Right lobe of liver (tissue), 6 donors: ENCODE results near the gene KCNT2. TPM values are rescaled to one million over a fixed set of nuclear protein-coding genes. Genes with fewer than 3 reads are reported as not detected.

Source experiments
- ATAC-seq, 4 donors: fragments of 200-7000 bp; cut with Tn5 transposase; one replicate each; pipeline ENCODE4 v1.9.1; 2020; ENCODE audit warnings: mild to moderate bottlenecking in 4 of 4, moderate library complexity in 4 of 4
- DNase-seq, 3 donors: peaks; one replicate each; pipeline ENCODE4 v3.0.0-alpha.2; 2020
- H3K27ac ChIP-seq, 3 donors: fragments of 200-600 bp; one replicate each; pipeline ENCODE4 v1.8.0; 2022
- H3K27me3 ChIP-seq, 2 donors: fragments of 200-600 bp; one replicate each; pipeline ENCODE4 v1.8.0; 2022
- H3K36me3 ChIP-seq, 4 donors: fragments of 200-600 bp; sonication (generic) in 1 of 4; one replicate each; pipeline versions ENCODE4 v1.5.1 to v1.8.0; 2017 to 2022; ENCODE audit warnings: control low read depth in 1 of 4
- H3K4me1 ChIP-seq, 4 donors: fragments of 200-600 bp; sonication (generic) in 1 of 4; one replicate each; pipeline versions ENCODE4 v1.5.1 to v1.8.0; 2017 to 2022; ENCODE audit warnings: control low read depth in 1 of 4
- H3K4me3 ChIP-seq, 3 donors: fragments of 200-600 bp; one replicate each; pipeline ENCODE4 v1.8.0; 2022
- H3K9me3 ChIP-seq, 4 donors: fragments of 200-600 bp; sonication (generic) in 1 of 4; one replicate each; pipeline versions ENCODE4 v1.5.1 to v1.8.0; 2017 to 2022; ENCODE audit warnings: control low read depth in 1 of 4
- CTCF ChIP-seq, 4 donors: fragments of 200-600 bp in 3 of 4; fragments of 450-650 bp in 1 of 4; IDR thresholded peaks; one replicate each; pipeline versions ENCODE4 v1.5.1 to v1.8.0; 2016 to 2022; ENCODE audit warnings: antibody characterized with exemption in 4 of 4, mild to moderate bottlenecking in 2 of 4
- POLR2A ChIP-seq: fragments of 450-650 bp; IDR thresholded peaks from one replicate; pipeline ENCODE4 v1.6.1; 2017; ENCODE audit warnings: antibody characterized with exemption, mild to moderate bottlenecking
- WGBS: methylation state at CpG from one replicate; pipeline ENCODE4 v1.1.6; 2018; ENCODE audit warnings: low coverage, low lambda C conversion rate; ENCODE audit not compliant: insufficient coverage; ENCODE audit errors: missing lambda C conversion rate; 5-methylcytosine and 5-hydroxymethylcytosine counted together
- intact Hi-C, 2 donors: fragments of 100-400 bp; cut with DNase I; formaldehyde crosslinking; loops; one replicate each; pipeline versions ENCODE4 v1.11.2 to v1.14.1; 2022
- total RNA-seq, 6 experiments: library from RNA; depleted of rRNA in 2 of 6; stranded (reverse); fragments of >200 nt in 2 of 6; fragmentation: NEBNext Ultra II Directional in 3 of 6; extraction: Animal tissue kit (Norgen Biotek cat#: 25700) in 3 of 6; gene quantifications; one replicate each; pipeline versions ENCODE4 v1.1.0 to v1.2.4, GENCODE V29; 2016 to 2023
- donor health status: DM: no; HTN: yes; CAD: no.
- donor health status: DM: no; HTN: no; CAD: no.
- donor health status: DM: no; HTN: no; CAD: no.
- donor health status: DM: no; HTN: yes; CAD: no.
- donor health status: DM: no; HTN: yes; CAD: no.

The KCNT2 gene
- total RNA-seq, 6 experiments from 2014 or later, result 5.3 to 8.4 (median 7.5) TPM

GRCh38 chr1:196401452-196401833 is 206.8 kb downstream of the KCNT2 start:
- H3K9me3 ChIP-seq, result no peaks in the 10 kb centered on the region
- peak overlapping the region; percentile 63 to 93 (median 84) for H3K27ac ChIP-seq
- H3K4me1 ChIP-seq, result peaks cover 0 to 30% (median 4%) of the 10 kb centered on the region in 4 donors
- H3K27me3 ChIP-seq, result no peaks in the 10 kb centered on the region
- intact Hi-C loops, result no loop called here
- no peak for TF ChIP-seq CTCF (IDR thresholded peaks at IDR 0.05)
- no peak for TF ChIP-seq POLR2A
- H3K36me3 ChIP-seq, result peaks cover 0 to 2% (median 0%) of the 10 kb centered on the region in 4 donors
- peak overlapping the region in 2 of 3 donors; percentile 14 to 38 for H3K4me3 ChIP-seq
- DNase-seq (no peak), ATAC-seq (peak; percentile 73 to 83 (median 80))
- WGBS, result 21% methylated on average over 1 of the region's 1 CpG

GRCh38 chr1:196400478-196401451 is 207.5 kb downstream of the KCNT2 start:
- TF ChIP-seq POLR2A (no peak), CTCF (IDR thresholded peaks at IDR 0.05) (no peak)
- intact Hi-C loops, result no loop called here
- peak; percentile 40 to 86 (median 65) for DNase-seq
- Histone ChIP-seq H3K36me3 (peaks cover 0 to 2% (median 0%) of the 10 kb centered on the region in 4 donors), H3K4me1 (peaks cover 0 to 30% (median 4%) of the 10 kb centered on the region in 4 donors), H3K27ac (peak overlapping the region; percentile 63 to 93 (median 84)), H3K27me3 (no peaks in the 10 kb centered on the region), H3K9me3 (no peaks in the 10 kb centered on the region), H3K4me3 (peak overlapping the region in 2 of 3 donors; percentile 14 to 38)
- WGBS, result 19% methylated on average over 7 of the region's 7 CpGs
- ATAC-seq, result peak; percentile 93 to 98 (median 94)

- Histone ChIP-seq H3K4me3 (no peak overlapping the region), H3K4me1 (peaks cover 0 to 30% (median 4%) of the 10 kb centered on the region in 4 donors), H3K27ac (peak overlapping the region; percentile 63 to 93 (median 84)), H3K27me3 (no peaks in the 10 kb centered on the region), H3K36me3 (peaks cover 0 to 2% (median 0%) of the 10 kb centered on the region in 4 donors), H3K9me3 (no peaks in the 10 kb centered on the region)
- intact Hi-C loops, result no loop called here
- ATAC-seq (peak in 1 of 4 donors; percentile 15), DNase-seq (no peak)
- no peak for TF ChIP-seq CTCF (IDR thresholded peaks at IDR 0.05)
- no peak for TF ChIP-seq POLR2A
- WGBS, result 92% methylated on average over 2 of the region's 2 CpGs
Observed at GRCh38 chr1:196399713-196400112, 208.5 kb downstream of the KCNT2 start.

- WGBS, result 43% methylated on average over 4 of the region's 4 CpGs
- H3K4me1 ChIP-seq, result peaks cover 0 to 6% (median 0%) of the 10 kb centered on the region in 4 donors
- peak overlapping the region; percentile 20 to 68 (median 63) for H3K27ac ChIP-seq
- no peak for TF ChIP-seq POLR2A
- no peak for TF ChIP-seq CTCF (IDR thresholded peaks at IDR 0.05)
- no peaks in the 10 kb centered on the region for H3K27me3 ChIP-seq
- DNase-seq, result peak in 1 of 3 donors; percentile 49
- H3K4me3 ChIP-seq, result no peak overlapping the region
- intact Hi-C loops, result no loop called here
- no peaks in the 10 kb centered on the region for H3K9me3 ChIP-seq
- ATAC-seq, result peak; percentile 36 to 90 (median 76)
- H3K36me3 ChIP-seq, result peaks cover 0 to 2% (median 0%) of the 10 kb centered on the region in 4 donors
Observed at GRCh38 chr1:196393742-196394141, 214.5 kb downstream of the KCNT2 start.
